ENCODE results near the gene SCAMP1.
A peak's percentile ranks its signal among the peaks of the same experiment; 100 is the strongest.
"Not testable (repeated sequence)": the region's sequence is repeated elsewhere in the genome, so short reads cannot be mapped to it uniquely, and the experiment has no call there.

SCAMP1 gene

GRCh38 chr5:78361631-78361993, 1.2 kb downstream of the SCAMP1 start:
- no peak for DNase-seq

GRCh38 chr5:78362220-78362619, 1.8 kb downstream of the SCAMP1 start:
- DNase-seq = no peak

GRCh38 chr5:78364005-78364404, 3.6 kb downstream of the SCAMP1 start:
- no peak for DNase-seq

GRCh38 chr5:78367318-78367991, 7.0 kb downstream of the SCAMP1 start:
- DNase-seq = no peak

- no peak for DNase-seq
Measured at GRCh38 chr5:78369680-78370079, 9.3 kb downstream of the SCAMP1 start.

- DNase-seq = no peak
Measured at GRCh38 chr5:78373231-78373630, 12.8 kb downstream of the SCAMP1 start.

- DNase-seq = no peak
Measured at GRCh38 chr5:78376315-78376714, 15.9 kb downstream of the SCAMP1 start.

- DNase-seq = no peak
Measured at GRCh38 chr5:78377056-78377717, 16.8 kb downstream of the SCAMP1 start.

- no peak for DNase-seq
Measured at GRCh38 chr5:78377718-78378105, 17.3 kb downstream of the SCAMP1 start.

GRCh38 chr5:78387468-78388153, 27.2 kb downstream of the SCAMP1 start:
- DNase-seq = peak; percentile 45

GRCh38 chr5:78391357-78391756, 30.9 kb downstream of the SCAMP1 start:
- not testable (repeated sequence) for DNase-seq

- DNase-seq = no peak
Measured at GRCh38 chr5:78397831-78398230, 37.4 kb downstream of the SCAMP1 start.

GRCh38 chr5:78399116-78399515, 38.7 kb downstream of the SCAMP1 start:
- DNase-seq = no peak

GRCh38 chr5:78404682-78405293, 44.4 kb downstream of the SCAMP1 start:
- DNase-seq = no peak

- DNase-seq = no peak
Measured at GRCh38 chr5:78405829-78406750, 45.7 kb downstream of the SCAMP1 start.

GRCh38 chr5:78407458-78407857, 47.0 kb downstream of the SCAMP1 start:
- no peak for DNase-seq

GRCh38 chr5:78411586-78411985, 51.2 kb downstream of the SCAMP1 start:
- no peak for DNase-seq

GRCh38 chr5:78416677-78417425, 56.4 kb downstream of the SCAMP1 start:
- DNase-seq = no peak

GRCh38 chr5:78419396-78419795, 59.0 kb downstream of the SCAMP1 start:
- no peak for DNase-seq

- DNase-seq = no peak
Measured at GRCh38 chr5:78420548-78420947, 60.1 kb downstream of the SCAMP1 start.

- no peak for DNase-seq
Measured at GRCh38 chr5:78424665-78425064, 64.2 kb downstream of the SCAMP1 start.
